Measurements from ENCODE around the gene VPS26B. TPM values are rescaled to one million over a fixed set of nuclear protein-coding genes. Genes with fewer than 3 reads are reported as not detected.

VPS26B gene
- total RNA-seq, 4 donors from 2014 or later: 30.2 to 50.2 (median 41.7) TPM

DNA sequence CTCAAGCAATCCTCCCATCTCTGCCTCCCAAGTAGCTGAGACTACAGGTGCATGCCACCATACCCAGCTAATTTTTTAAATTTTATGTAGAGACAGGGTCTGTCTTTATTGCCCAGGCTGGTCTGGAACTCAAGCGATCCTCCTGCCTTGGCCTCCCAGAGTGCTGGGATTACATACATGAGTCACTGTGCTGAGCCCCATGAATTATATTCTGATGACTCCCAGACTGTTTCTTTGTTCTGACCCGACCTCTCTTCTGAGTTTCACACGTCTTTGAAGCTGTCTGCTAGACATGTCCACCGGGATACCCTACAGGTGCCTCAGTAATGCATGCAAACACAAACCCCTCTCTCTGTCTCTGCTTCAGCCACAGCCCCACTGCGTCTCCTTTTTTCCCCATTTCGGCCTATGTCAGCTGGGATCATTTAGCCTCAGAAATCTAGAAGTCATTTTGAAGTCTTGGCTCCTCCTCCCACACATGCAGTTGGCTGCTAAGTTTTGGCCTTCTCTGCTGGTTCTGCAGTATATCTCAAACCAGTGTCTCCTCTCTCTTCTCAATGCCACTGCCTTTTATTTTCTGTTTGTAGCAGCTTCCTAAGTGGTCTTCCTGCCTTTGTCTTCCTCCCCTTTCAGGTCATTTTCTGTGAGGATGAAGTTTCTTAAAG lies 4.8 kb downstream of the VPS26B start:
- no peak overlapping the region for H3K4me3 ChIP-seq
- no peak for DNase-seq (ENCODE audit: extremely low spot score)
- H3K27ac ChIP-seq (replicated peaks in 1 of 4): no peak overlapping the region
- H3K36me3 ChIP-seq: no peaks in the 10 kb centered on the region
- H3K9me3 ChIP-seq: no peaks in the 10 kb centered on the region
- intact Hi-C loops (cut with DNase I): loop anchor here (10.0 kb wide), 1 partner anchor 106 kb away; the partner anchor contains the start of gene GLB1L2
- TF ChIP-seq EP300 (IDR thresholded peaks at IDR 0.05) (no peak), CTCF (IDR thresholded peaks at IDR 0.05) (no peak), POLR2AphosphoS5 (IDR thresholded peaks at IDR 0.05) (no peak), POLR2A (IDR thresholded peaks at IDR 0.05; ENCODE audit: low read depth) (no peak)
- H3K27me3 ChIP-seq: no peaks in the 10 kb centered on the region
- H3K4me1 ChIP-seq: peaks cover 29 to 66% (median 57%) of the 10 kb centered on the region in 4 donors
- 71% methylated on average over 6 of the region's 6 CpGs for WGBS

DNA sequence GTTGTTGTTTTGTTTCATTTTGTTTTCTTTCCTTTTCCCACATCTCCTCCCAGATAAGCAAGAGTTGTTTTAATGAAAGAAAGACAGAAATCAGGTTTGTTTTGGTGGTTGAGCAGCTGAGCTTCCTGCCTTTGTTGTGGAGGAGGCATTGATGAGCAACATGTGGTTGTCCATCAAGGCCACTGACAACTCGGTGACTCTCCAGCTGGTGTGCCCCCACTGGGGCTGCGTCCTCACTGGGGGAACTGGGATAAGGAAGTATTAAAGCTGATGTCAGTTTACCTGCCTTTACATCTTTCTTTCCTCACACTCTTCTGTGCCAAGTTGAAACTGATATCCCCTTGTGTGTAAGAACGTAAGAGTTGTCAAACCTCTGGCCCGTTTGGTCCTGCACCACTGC lies 5.9 kb downstream of the VPS26B start:
- WGBS: 76% methylated on average over 4 of the region's 4 CpGs
- TF ChIP-seq POLR2AphosphoS5 (IDR thresholded peaks at IDR 0.05) (no peak), EP300 (IDR thresholded peaks at IDR 0.05) (no peak), POLR2A (IDR thresholded peaks at IDR 0.05; ENCODE audit: low read depth) (no peak), CTCF (IDR thresholded peaks at IDR 0.05) (no peak)
- DNase-seq (ENCODE audit: extremely low spot score): no peak
- no peaks in the 10 kb centered on the region for H3K27me3 ChIP-seq
- H3K9me3 ChIP-seq: no peaks in the 10 kb centered on the region
- peaks cover 5 to 10% (median 8%) of the 10 kb centered on the region in 4 donors for H3K36me3 ChIP-seq
- H3K4me3 ChIP-seq: no peak overlapping the region
- H3K27ac ChIP-seq (replicated peaks in 1 of 4): no peak overlapping the region
- intact Hi-C loops (cut with DNase I): no loop called here
- peaks cover 28 to 64% (median 55%) of the 10 kb centered on the region in 4 donors for H3K4me1 ChIP-seq

DNA sequence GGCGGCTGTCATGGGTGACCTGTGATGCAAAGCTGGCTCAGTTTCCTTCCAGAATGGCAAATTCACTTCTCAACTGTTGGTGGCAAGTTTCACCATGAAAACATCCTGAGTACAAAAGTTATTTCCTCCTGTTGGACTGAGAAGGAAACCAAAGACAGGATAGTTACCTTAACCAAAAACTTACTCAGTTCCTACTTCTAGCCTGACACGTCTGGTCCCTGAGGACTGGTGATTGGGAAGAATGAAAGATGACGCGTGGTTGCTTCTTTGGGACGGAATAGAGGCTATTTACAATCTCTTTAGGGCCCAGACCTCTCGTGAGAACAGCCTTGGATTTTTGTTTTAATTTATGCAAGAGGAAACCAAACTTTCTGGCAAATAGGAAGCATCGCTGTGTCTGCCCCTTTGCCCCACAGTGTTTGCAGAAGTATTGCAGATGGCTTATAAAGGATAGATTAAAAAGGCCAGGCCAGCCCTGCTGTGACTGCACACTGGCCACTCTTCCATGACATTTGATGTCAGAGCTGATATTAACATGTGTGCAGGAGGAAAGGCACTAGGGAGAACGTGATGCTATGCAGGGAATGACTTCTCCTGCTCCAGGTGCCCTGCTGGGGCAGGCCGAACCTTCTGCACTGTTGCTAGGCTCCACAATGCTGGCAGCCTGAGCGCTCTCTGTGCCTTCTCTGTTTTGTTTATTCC lies 7.6 kb downstream of the VPS26B start:
- no peak overlapping the region for H3K4me3 ChIP-seq
- WGBS: 73% methylated on average over 10 of the region's 10 CpGs

DNA sequence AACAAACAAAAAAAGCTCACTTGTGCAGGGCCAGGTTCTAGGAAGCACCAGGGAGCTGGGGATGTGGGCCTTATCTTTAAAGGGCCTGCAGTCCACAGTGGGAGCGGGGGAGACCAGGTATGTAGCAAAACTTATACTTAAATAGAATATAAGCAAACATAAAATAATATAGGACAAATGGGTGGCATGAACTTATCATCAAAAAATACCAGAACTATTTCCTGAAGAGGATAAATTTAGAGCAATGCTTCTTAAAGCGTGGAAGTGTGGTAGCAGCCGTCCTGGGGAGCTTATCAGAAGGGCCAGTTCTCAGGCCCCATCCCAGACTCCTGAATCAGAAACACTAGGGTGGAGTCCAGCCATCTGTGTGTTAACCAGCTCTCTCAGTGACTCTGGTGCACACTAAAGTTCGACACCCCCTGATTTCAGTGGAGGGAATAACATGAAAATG lies 9.3 kb downstream of the VPS26B start:
- DNase-seq (ENCODE audit: extremely low spot score): no peak
- no peaks in the 10 kb centered on the region for H3K9me3 ChIP-seq
- no peak overlapping the region for H3K4me3 ChIP-seq
- 88% methylated on average over 4 of the region's 4 CpGs for WGBS
- intact Hi-C loops (cut with DNase I): no loop called here
- TF ChIP-seq CTCF (IDR thresholded peaks at IDR 0.05) (no peak), POLR2AphosphoS5 (IDR thresholded peaks at IDR 0.05) (no peak), EP300 (IDR thresholded peaks at IDR 0.05) (no peak), POLR2A (IDR thresholded peaks at IDR 0.05; ENCODE audit: low read depth) (no peak)
- H3K36me3 ChIP-seq: peaks cover 8 to 45% (median 25%) of the 10 kb centered on the region in 4 donors
- no peaks in the 10 kb centered on the region for H3K27me3 ChIP-seq
- H3K4me1 ChIP-seq: peaks cover 0 to 32% (median 27%) of the 10 kb centered on the region in 4 donors
- no peak overlapping the region for H3K27ac ChIP-seq (replicated peaks in 1 of 4)

More for the DNA sequence above, 7.6 kb downstream of the VPS26B start:
- no peaks in the 10 kb centered on the region for H3K27me3 ChIP-seq
- DNase-seq (ENCODE audit: extremely low spot score): no peak
- H3K27ac ChIP-seq (replicated peaks in 1 of 4): no peak overlapping the region
- intact Hi-C loops (cut with DNase I): no loop called here
- TF ChIP-seq POLR2A (IDR thresholded peaks at IDR 0.05; ENCODE audit: low read depth) (no peak), POLR2AphosphoS5 (IDR thresholded peaks at IDR 0.05) (no peak), CTCF (IDR thresholded peaks at IDR 0.05) (no peak), EP300 (IDR thresholded peaks at IDR 0.05) (no peak)
- peaks cover 10 to 46% (median 37%) of the 10 kb centered on the region in 4 donors for H3K4me1 ChIP-seq
- H3K9me3 ChIP-seq: no peaks in the 10 kb centered on the region
- peaks cover 5 to 28% (median 14%) of the 10 kb centered on the region in 4 donors for H3K36me3 ChIP-seq
